ENCODE data around the gene PHACTR1. TPM values are rescaled to one million over a fixed set of nuclear protein-coding genes. Genes with fewer than 3 reads are reported as not detected.

PHACTR1 gene
- total and polyA plus RNA-seq, 9 of the 15 experiments (the other 6 are each of a cell fraction or from before 2014, with no cell fraction given), result 11.5 to 32.6 (median 22.0) TPM

DNA sequence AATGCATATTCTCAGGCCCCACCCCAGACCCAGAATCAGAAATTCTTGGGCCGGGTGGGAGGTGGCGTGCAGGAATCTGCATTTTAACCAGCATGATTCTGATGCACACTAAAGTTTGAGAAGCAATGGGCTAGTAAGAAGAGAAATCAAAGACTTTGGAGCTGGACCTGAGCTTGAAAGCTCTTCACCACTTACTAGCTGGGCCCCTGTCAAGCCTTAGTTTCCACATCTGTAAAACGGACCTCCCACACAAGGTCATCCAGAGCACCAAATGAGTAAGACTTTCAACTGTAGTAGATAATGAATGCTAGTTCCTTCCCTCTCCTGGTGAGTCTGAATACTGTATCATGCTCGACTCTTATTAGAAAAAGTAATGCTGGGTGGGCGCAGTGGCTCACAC lies 524.8 kb downstream of the PHACTR1 start:
- WGBS (ENCODE audit: insufficient coverage, low coverage, missing lambda C conversion rate), result 27% methylated on average over 5 of the region's 5 CpGs
- ChIA-PET CTCF (ENCODE audit: low intra/inter-chr PET ratio) (no interaction called here), POLR2A (interaction anchor here (1.5 kb wide), 1 partner anchor 28 kb away, joined by 3 read pairs; no protein-coding TSS in a partner anchor)
- in situ Hi-C loops (cut with MboI) (no loop called here), intact Hi-C loops (cut with micrococcal nuclease) (no loop called here)
- H3K4me2 ChIP-seq (ENCODE audit: insufficient read depth, low read length), result no peak overlapping the region
- H3K36me3 ChIP-seq (ENCODE audit: control insufficient read depth, insufficient read depth, low read length), result no peaks in the 10 kb centered on the region
- H3K27ac ChIP-seq (ENCODE audit: extremely low read depth, low read depth, low read length), result no peak overlapping the region
- H4K20me1 ChIP-seq (replicated peaks; ENCODE audit: control insufficient read depth, insufficient read depth, low read length), result no peaks in the 10 kb centered on the region
- H3K9ac ChIP-seq (ENCODE audit: insufficient read depth in 1 of 2, low read depth in 2 of 2, low read length in 2 of 2), result no peak overlapping the region
- ATAC-seq (no peak), DNase-seq (ENCODE audit: extremely low read depth in 1 of 4, low spot score in 3 of 4) (no peak), FAIRE-seq (no peak)
- no peak for TF ChIP-seq MCM2 (IDR thresholded peaks at IDR 0.05; ENCODE audit: low read depth)
- peak in 1 of 2 experiments; percentile 18; a peak in 1 of 4 replicates for TF ChIP-seq KDM1A (IDR thresholded peaks at IDR 0.05)
- TF ChIP-seq ESRRA (IDR thresholded peaks at IDR 0.05; ENCODE audit: borderline replicate concordance, low read depth), result 0 out of 2 replicates have a peak, but pooled peaks have one; percentile 55
- peak; percentile 73 for TF ChIP-seq RBM25 (IDR thresholded peaks at IDR 0.05; ENCODE audit: low read depth, low read length, severe bottlenecking)
- no peaks in the 10 kb centered on the region for H3K79me2 ChIP-seq (ENCODE audit: control insufficient read depth, insufficient read depth, low read length)
- no TSS peak for BruUV-seq (replicated peaks)
- H3K27me3 ChIP-seq (ENCODE audit: control insufficient read depth in 2 of 2, insufficient read depth in 2 of 2, low read length in 2 of 2), result peaks cover 10 to 17% of the 10 kb centered on the region in 2 experiments; a peak in 4 of 5 replicates
- H3K4me1 ChIP-seq (replicated peaks in 1 of 2; ENCODE audit: control insufficient read depth in 2 of 2, insufficient read depth in 2 of 2, low read length in 2 of 2), result no peaks in the 10 kb centered on the region
- H3K9me1 ChIP-seq (ENCODE audit: control insufficient read depth, insufficient read depth, low read length), result no peaks in the 10 kb centered on the region
- no peaks in the 10 kb centered on the region for H3K9me3 ChIP-seq (replicated peaks; ENCODE audit: control insufficient read depth, insufficient read depth, low read depth, low read length)
- no peak overlapping the region for H3K4me3 ChIP-seq
- no peak overlapping the region for H2AFZ ChIP-seq (ENCODE audit: low read depth, low read length)

DNA sequence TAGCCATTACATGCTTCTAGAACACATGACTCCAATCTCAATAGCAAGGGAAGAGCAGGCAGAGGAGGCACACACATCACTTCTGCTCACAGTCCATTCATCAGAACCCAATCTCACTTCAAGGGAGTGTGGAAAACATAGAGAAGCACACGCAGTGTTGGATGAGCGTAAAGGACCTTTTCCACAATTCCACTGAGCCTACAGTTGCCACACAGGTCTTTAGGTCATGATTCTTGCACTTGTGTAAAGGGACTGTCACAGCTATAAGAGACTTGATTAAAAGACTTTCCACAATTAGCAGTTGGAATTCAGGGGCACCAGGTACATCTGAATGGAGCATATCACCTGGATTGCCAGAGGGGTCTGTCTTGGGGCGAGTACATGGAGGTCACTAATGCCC lies 525.6 kb downstream of the PHACTR1 start:
- ATAC-seq, result no peak
- Histone ChIP-seq H2AFZ (ENCODE audit: low read depth, low read length) (no peak overlapping the region), H3K9me3 (replicated peaks; ENCODE audit: control insufficient read depth, insufficient read depth, low read depth, low read length) (no peaks in the 10 kb centered on the region), H3K4me1 (replicated peaks in 1 of 2; ENCODE audit: control insufficient read depth in 2 of 2, insufficient read depth in 2 of 2, low read length in 2 of 2) (no peaks in the 10 kb centered on the region), H3K79me2 (ENCODE audit: control insufficient read depth, insufficient read depth, low read length) (no peaks in the 10 kb centered on the region), H3K36me3 (ENCODE audit: control insufficient read depth, insufficient read depth, low read length) (no peaks in the 10 kb centered on the region), H3K4me3 (no peak overlapping the region), H3K4me2 (ENCODE audit: insufficient read depth, low read length) (no peak overlapping the region), H3K27ac (ENCODE audit: extremely low read depth, low read depth, low read length) (no peak overlapping the region), H4K20me1 (replicated peaks; ENCODE audit: control insufficient read depth, insufficient read depth, low read length) (no peaks in the 10 kb centered on the region), H3K27me3 (ENCODE audit: control insufficient read depth in 2 of 2, insufficient read depth in 2 of 2, low read length in 2 of 2) (peaks cover 9 to 17% of the 10 kb centered on the region in 2 experiments; a peak in 4 of 5 replicates), H3K9ac (ENCODE audit: insufficient read depth in 1 of 2, low read depth in 2 of 2, low read length in 2 of 2) (no peak overlapping the region), H3K9me1 (ENCODE audit: control insufficient read depth, insufficient read depth, low read length) (no peaks in the 10 kb centered on the region)
- no peak for DNase-seq (ENCODE audit: extremely low read depth in 1 of 4, low spot score in 3 of 4)
- FAIRE-seq, result no peak
- intact Hi-C loops (cut with micrococcal nuclease) (no loop called here), in situ Hi-C loops (cut with MboI) (no loop called here)
- ChIA-PET POLR2A (interaction anchor here (1.1 to 1.5 kb wide), 2 partner anchors 16 to 27 kb away, joined by 3 read pairs; no protein-coding TSS in a partner anchor), CTCF (ENCODE audit: low intra/inter-chr PET ratio) (no interaction called here)
- WGBS (ENCODE audit: insufficient coverage, low coverage, missing lambda C conversion rate), result 22% methylated on average over 3 of the region's 3 CpGs
- no TSS peak for BruUV-seq (replicated peaks)
- TF ChIP-seq, protein P1, sequence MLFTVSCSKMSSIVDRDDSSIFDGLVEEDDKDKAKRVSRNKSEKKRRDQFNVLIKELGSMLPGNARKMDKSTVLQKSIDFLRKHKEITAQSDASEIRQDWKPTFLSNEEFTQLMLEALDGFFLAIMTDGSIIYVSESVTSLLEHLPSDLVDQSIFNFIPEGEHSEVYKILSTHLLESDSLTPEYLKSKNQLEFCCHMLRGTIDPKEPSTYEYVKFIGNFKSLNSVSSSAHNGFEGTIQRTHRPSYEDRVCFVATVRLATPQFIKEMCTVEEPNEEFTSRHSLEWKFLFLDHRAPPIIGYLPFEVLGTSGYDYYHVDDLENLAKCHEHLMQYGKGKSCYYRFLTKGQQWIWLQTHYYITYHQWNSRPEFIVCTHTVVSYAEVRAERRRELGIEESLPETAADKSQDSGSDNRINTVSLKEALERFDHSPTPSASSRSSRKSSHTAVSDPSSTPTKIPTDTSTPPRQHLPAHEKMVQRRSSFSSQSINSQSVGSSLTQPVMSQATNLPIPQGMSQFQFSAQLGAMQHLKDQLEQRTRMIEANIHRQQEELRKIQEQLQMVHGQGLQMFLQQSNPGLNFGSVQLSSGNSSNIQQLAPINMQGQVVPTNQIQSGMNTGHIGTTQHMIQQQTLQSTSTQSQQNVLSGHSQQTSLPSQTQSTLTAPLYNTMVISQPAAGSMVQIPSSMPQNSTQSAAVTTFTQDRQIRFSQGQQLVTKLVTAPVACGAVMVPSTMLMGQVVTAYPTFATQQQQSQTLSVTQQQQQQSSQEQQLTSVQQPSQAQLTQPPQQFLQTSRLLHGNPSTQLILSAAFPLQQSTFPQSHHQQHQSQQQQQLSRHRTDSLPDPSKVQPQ (CRISPR knock-in tag; IDR thresholded peaks at IDR 0.05; ENCODE audit: borderline replicate concordance), result no peak
- TF ChIP-seq, protein P2, sequence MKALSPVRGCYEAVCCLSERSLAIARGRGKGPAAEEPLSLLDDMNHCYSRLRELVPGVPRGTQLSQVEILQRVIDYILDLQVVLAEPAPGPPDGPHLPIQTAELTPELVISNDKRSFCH (CRISPR knock-in tag; IDR thresholded peaks at IDR 0.05), result no peak
- TF ChIP-seq, protein P2 (tag; IDR thresholded peaks at IDR 0.05), result no peak
- TF ChIP-seq MCM2 (IDR thresholded peaks at IDR 0.05; ENCODE audit: low read depth) (no peak), NR2C1 (IDR thresholded peaks at IDR 0.05) (no peak), NR2C1 (tag; IDR thresholded peaks at IDR 0.05) (no peak), NUFIP1 (IDR thresholded peaks at IDR 0.05; ENCODE audit: partially characterized antibody) (no peak), POU5F1 (IDR thresholded peaks at IDR 0.05; ENCODE audit: borderline replicate concordance, low read depth, low read length, partially characterized antibody) (no peak), GABPA (tag; conservative IDR thresholded peaks at IDR 0.05; ENCODE audit: low read depth) (no peak)
